ENCODE data around the gene CNIH4.

DNA sequence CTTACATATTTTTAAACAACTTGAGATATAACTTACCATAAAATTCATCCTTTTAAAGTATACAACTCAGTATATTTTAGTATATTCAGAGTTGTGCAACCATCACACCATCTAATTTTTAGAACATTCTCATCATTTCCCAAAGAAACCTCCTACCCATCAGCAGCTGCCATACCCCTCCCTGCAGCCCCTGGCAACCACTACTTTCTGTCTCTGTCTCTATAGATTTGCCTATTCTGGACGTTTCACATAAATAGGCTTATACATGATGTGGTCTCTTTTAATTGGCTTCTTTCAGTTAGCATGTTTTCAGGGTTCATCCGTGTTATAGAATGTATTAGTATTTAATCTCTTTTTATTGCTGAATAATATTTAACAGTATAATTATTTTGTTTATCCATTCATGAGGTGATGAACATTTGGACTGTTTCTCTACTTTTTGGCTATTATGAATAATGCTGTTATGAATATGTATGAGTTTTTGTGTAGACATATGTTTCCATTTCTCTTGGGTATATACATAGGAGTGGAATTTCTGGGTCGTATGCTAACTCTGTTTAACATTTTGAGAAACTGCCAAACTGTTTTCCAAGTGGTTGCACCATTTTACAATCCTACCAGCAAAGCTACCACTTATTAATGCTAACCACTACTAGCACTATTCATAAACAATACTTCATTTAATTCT, 48.4 kb downstream of the CNIH4 start:
- TF ChIP-seq EZH2 (IDR thresholded peaks at IDR 0.05; ENCODE audit: low read depth, unreplicated experiment), result no peak
- TF ChIP-seq, protein P1, sequence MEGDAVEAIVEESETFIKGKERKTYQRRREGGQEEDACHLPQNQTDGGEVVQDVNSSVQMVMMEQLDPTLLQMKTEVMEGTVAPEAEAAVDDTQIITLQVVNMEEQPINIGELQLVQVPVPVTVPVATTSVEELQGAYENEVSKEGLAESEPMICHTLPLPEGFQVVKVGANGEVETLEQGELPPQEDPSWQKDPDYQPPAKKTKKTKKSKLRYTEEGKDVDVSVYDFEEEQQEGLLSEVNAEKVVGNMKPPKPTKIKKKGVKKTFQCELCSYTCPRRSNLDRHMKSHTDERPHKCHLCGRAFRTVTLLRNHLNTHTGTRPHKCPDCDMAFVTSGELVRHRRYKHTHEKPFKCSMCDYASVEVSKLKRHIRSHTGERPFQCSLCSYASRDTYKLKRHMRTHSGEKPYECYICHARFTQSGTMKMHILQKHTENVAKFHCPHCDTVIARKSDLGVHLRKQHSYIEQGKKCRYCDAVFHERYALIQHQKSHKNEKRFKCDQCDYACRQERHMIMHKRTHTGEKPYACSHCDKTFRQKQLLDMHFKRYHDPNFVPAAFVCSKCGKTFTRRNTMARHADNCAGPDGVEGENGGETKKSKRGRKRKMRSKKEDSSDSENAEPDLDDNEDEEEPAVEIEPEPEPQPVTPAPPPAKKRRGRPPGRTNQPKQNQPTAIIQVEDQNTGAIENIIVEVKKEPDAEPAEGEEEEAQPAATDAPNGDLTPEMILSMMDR (conservative IDR thresholded peaks at IDR 0.05; ENCODE audit: low read depth in 2 of 2), result no peak
- TF ChIP-seq POLR2AphosphoS5 (IDR thresholded peaks at IDR 0.05; ENCODE audit: low read depth), result no peak
- no peak for TF ChIP-seq ZNF331 (CRISPR knock-in tag; IDR thresholded peaks at IDR 0.05; ENCODE audit: low read depth)
- no peak for TF ChIP-seq EZH2phosphoT487 (IDR thresholded peaks at IDR 0.05; ENCODE audit: unreplicated experiment)
- no peak for TF ChIP-seq JUNB (IDR thresholded peaks at IDR 0.05; ENCODE audit: unreplicated experiment)
- no peak for TF ChIP-seq STAT1 (IDR thresholded peaks at IDR 0.05; ENCODE audit: unreplicated experiment)
- TF ChIP-seq, protein P2, sequence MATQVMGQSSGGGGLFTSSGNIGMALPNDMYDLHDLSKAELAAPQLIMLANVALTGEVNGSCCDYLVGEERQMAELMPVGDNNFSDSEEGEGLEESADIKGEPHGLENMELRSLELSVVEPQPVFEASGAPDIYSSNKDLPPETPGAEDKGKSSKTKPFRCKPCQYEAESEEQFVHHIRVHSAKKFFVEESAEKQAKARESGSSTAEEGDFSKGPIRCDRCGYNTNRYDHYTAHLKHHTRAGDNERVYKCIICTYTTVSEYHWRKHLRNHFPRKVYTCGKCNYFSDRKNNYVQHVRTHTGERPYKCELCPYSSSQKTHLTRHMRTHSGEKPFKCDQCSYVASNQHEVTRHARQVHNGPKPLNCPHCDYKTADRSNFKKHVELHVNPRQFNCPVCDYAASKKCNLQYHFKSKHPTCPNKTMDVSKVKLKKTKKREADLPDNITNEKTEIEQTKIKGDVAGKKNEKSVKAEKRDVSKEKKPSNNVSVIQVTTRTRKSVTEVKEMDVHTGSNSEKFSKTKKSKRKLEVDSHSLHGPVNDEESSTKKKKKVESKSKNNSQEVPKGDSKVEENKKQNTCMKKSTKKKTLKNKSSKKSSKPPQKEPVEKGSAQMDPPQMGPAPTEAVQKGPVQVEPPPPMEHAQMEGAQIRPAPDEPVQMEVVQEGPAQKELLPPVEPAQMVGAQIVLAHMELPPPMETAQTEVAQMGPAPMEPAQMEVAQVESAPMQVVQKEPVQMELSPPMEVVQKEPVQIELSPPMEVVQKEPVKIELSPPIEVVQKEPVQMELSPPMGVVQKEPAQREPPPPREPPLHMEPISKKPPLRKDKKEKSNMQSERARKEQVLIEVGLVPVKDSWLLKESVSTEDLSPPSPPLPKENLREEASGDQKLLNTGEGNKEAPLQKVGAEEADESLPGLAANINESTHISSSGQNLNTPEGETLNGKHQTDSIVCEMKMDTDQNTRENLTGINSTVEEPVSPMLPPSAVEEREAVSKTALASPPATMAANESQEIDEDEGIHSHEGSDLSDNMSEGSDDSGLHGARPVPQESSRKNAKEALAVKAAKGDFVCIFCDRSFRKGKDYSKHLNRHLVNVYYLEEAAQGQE (IDR thresholded peaks at IDR 0.05; ENCODE audit: unreplicated experiment), result no peak
- no peak for TF ChIP-seq CREB1 (CRISPR knock-in tag; IDR thresholded peaks at IDR 0.05; ENCODE audit: low read depth)
